Ovary (tissue), 3 donors: ENCODE measurements around the gene PROSER3.

Experiments used
- EP300 ChIP-seq: sonication (generic); formaldehyde crosslinking; IDR thresholded peaks from one replicate; pipeline ENCODE4 v1.6.1; 2017; ENCODE audit warnings: antibody characterized with exemption
- POLR2A ChIP-seq: fragments of 450-650 bp; IDR thresholded peaks from one replicate; pipeline ENCODE4 v1.6.1; 2017; ENCODE audit warnings: antibody characterized with exemption, mild to moderate bottlenecking, moderate library complexity
- TF ChIP-seq, protein P1 (sequence below), 3 donors: fragments of 450-650 bp in 2 of 3; fragments of 200-600 bp in 1 of 3; IDR thresholded peaks; one replicate each; pipeline versions ENCODE4 v1.5.1 to v1.8.0; 2016 to 2022; ENCODE audit warnings: antibody characterized with exemption in 3 of 3, mild to moderate bottlenecking in 1 of 3
- donor health status: DM: no; HTN: no; CAD: no.

DNA sequence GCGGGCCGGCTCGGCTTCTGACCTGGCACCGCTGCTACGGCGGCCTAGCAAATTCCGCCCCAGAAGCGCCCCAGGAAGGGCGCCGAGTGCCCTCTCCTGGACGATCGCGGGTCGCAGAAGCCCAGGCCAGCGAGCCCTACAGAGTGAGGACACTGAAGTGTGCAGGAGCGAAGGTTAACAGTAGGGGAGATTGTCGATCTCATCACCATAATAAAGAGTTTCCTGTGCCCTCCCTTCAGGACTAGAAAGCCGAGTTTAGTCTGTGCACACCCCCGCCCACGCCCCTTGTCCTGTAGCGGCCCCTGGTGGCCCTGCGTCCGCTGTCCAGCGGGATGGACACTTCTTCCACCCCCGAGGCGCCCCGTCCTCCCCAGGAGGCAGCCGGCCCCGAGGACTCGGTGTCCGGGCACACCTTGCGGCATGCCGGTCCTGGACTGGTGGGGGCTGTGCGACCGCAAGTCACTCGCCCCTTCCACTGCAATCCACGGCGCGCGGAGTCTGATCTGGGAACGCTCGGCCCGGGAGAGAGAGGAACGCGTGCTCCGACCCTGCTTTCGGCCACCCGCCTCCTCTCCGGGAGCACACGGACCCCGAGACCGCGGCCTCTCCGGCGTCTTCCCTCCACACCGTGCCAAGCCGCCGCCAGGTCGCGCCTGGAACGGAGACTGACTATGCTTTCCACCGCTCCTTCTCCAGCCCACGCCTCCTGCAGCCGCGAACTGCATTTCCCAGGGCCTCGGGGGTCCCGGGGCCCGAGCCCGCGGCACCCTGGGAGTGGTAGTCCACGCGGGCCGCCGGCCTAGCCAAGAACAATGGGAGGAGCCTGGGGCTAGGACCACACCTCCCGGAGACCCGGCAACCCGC is 40.9 kb upstream of the PROSER3 start:
- TF ChIP-seq, protein P1, sequence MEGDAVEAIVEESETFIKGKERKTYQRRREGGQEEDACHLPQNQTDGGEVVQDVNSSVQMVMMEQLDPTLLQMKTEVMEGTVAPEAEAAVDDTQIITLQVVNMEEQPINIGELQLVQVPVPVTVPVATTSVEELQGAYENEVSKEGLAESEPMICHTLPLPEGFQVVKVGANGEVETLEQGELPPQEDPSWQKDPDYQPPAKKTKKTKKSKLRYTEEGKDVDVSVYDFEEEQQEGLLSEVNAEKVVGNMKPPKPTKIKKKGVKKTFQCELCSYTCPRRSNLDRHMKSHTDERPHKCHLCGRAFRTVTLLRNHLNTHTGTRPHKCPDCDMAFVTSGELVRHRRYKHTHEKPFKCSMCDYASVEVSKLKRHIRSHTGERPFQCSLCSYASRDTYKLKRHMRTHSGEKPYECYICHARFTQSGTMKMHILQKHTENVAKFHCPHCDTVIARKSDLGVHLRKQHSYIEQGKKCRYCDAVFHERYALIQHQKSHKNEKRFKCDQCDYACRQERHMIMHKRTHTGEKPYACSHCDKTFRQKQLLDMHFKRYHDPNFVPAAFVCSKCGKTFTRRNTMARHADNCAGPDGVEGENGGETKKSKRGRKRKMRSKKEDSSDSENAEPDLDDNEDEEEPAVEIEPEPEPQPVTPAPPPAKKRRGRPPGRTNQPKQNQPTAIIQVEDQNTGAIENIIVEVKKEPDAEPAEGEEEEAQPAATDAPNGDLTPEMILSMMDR (IDR thresholded peaks at IDR 0.05): peak; percentile 77 to 93 (median 86)
- TF ChIP-seq EP300 (no peak), POLR2A (no peak)
